Erythroblast (primary cell): ENCODE results near the gene LDLRAD4.

Source experiments
- GATA1 ChIP-seq: IDR thresholded peaks from 2 replicates; pipeline ENCODE4 v1.6.1; 2011; ENCODE audit warnings: low read depth, mild to moderate bottlenecking, control low read depth, low read length, moderate library complexity
- POLR2A ChIP-seq: IDR thresholded peaks from 2 replicates; pipeline ENCODE4 v1.6.1; 2011; ENCODE audit warnings: mild to moderate bottlenecking, low read length

GRCh38 chr18:13181765-13182164 is 36.8 kb upstream of the LDLRAD4 start:
- no peak for TF ChIP-seq POLR2A
- no peak for TF ChIP-seq GATA1
